HG02970 (cell line): Measurements from ENCODE around the gene ANK3.

Experiments used
- ATAC-seq: cut with Tn5 transposase; IDR thresholded peaks from one replicate; pipeline ENCODE4 v1.9.1; 2021; ENCODE audit warnings: mild to moderate bottlenecking, moderate library complexity, moderate number of reproducible peaks; ENCODE audit not compliant: unreplicated experiment, low FRiP score

The ANK3 gene

GRCh38 chr10:60155099-60155877, 234.4 kb downstream of the ANK3 start:
- no peak for ATAC-seq

DNA sequence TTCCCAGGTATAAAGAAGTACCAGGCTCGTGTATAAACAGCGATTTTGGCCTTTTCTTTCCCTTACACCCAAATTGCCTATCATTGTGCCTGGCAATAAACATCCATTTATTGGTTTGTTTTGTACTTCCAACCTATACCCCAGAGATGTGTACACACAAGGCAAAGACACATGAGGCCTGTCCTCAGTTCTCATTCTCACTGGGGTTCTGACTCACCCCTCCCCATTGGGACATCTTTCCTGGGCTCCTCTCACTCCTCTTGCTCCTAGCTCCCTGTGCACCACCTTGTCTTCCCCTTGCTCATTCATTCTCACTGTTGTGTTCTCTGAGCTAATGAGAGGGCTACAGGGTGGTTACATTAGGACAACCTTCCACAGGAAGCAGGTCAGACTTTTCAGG, 240.7 kb downstream of the ANK3 start:
- no peak for ATAC-seq

- ATAC-seq: no peak
Measured at GRCh38 chr10:60148266-60148840, 241.3 kb downstream of the ANK3 start.

DNA sequence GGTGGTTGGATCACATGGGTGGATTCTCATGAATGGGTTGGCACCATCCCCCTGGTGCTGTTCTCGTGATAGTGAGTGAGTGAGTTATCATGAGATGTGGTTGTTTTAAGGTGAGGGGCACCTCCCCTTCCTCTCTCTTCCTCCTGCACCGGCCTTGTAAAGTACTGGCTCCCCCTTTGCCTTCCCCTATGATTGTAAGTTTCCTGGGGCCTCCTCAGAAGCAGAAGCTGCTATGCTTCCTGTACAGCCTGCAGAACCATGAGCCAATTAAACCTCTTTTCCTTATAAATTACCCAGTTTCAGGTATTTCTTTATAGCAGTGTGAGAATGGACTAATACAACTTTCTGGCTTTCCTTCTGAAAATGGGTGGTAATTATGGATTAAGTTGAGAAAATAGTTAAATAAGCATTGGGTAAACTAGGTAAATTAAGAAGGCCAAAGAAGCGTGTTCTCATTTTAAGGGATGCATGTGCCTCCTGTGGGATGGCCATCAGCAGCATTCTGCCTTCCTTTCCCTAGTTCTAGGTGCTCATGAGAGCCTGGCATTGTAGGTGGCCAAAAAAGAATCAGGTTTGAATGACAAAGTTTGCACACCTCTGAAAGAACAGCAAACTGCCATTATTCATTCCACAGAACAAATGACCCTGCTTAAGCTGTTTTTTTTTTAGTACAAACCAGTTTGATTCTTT, 242.0 kb downstream of the ANK3 start:
- no peak for ATAC-seq

DNA sequence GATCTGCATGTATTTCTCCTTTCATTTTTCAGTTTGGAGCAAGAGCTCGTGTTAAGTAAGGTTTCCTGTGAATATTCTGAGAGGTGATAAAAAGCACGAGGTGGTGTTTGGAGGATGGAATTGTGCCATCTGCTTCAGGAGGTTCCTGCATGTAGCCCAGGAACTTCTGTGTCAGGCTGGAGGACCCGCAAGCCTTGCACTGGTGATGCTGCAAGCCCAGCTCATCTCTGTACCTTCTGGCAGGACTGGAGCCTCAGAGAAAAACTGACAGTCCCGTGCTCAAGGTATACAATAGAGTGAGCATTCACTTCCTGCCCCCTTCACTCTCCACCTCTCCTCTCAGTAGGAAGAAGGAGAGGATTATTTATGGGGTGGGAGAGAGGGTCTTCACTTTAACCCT, 242.7 kb downstream of the ANK3 start:
- ATAC-seq: no peak

- ATAC-seq: no peak
Measured at GRCh38 chr10:60144099-60144498, 245.6 kb downstream of the ANK3 start.

DNA sequence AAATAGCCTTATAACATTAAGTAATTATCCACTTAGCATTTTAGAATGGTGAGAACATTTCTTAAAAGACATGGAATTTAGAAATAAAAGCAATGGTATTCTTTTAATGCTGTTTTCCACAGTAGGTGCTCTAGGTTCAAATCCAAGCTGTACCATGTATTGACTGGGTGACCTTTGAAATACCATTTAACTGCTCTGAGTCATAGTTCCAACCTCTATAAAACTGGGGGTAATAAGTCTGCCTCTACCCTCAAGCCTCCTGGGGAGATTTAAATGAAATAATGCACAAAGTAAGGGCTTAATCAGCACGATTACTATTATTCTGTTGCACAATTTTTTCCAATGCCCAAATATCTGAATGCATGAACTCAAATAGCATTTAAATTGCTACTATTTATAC, 246.9 kb downstream of the ANK3 start:
- ATAC-seq: no peak

DNA sequence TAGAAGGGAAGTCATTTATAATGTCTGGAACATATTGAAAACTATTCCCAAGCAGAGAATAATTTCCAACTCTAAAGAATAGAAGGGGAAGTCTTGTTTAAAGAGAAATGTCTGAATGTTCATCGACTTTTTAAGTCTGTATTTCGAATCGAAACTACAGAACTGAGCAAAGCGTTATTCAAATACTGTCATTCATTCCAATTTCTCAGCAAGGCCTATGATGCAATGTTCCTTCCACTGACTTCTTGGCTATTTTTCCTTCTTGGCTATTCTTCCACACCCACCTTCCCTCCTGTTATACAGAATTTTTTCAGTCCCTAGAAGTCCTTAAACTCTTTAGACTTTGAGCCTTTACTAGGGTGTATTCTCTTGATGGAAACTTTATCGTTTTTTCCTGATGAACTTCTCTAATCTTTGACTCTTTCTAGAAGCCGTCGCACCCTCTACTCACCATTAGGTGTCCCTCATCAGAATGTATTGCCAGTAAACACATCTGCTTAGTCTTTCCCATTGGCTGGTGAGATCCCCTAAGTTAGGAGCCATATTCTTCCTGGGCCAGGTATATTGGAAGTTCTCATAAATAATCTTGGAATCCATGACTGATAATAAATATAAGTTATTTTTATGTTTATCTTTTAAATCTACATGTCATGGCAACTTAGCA, 247.6 kb downstream of the ANK3 start:
- ATAC-seq: no peak

DNA sequence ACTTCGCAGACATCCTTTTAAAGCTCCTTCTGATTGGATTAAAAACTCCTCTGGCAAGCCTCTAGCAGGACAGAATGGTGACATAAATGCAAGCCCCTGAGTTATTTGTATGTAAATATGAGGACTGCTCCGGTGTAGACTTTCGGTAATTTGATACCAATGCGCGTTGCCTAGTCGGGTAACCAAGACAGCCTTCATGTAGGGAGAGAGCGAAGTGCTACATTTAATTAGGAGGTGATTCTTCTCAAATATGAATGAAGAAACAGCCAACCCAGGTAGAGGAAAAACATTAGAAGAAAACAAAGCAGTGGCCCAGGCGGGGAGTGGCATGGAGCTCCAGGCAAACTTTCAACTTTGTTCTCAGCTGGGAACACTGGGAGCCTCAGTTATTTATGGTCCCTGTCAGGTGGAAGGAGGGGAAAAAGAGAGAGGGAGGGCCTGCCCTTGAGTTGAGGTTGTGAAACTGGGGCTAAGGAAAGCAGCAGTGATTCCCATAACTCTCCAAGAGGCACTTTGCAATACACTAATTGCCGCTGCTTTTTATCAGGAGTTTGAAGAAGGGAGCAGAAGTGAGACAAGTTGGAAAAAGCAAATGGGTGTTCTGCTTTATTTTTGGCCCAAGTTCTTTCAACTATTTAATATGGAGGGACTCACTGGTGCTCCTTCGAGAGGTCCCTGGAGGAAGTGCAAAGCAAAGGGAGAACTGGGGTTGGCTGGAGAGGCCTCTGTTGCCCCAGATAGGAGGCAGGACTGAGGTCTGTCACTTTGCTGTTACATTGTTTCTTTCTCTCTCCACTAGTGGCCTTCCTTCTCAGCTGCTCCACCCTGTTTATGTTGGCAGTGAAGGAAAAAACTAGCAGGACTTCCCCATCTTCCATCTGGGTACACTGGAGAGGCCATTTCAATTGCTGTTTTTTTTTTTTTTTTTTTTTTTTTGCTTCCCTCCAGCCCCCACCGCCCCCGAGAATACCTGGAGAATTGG, 248.7 kb downstream of the ANK3 start:
- no peak for ATAC-seq

DNA sequence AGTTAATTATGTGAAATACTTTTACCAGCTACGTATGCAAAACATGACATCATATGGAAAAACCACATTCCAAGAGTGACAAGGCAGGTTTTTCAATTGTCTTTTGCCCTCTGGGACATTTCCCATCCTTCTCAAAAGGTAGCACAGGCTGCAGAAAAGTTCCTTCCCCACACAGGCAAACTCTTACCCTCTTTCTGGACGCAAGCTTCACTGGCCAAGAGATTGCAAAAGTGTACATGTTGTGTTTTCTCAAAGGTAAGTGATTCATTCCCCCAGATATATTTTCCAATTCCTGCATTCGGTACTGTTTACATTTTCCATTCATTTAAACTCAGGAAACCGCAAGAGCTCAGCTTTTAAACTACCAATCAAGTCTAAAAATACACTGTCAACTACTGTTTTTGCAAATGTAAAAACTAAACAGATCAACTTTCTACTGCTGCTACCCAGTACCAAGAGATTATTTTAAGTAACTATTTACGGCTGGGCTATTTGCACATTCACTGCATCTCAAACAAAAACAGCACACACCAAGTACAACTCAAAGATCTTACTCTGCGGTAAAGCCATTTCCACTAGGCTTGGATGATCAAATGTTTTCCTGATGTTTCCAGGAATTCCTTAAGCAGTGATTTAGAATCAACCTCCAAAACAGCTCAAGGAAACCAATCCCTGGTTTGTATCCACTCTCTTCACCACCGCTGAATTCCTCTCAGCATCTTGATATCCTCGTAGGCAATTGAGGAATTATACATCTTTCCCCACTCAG, 249.7 kb downstream of the ANK3 start:
- ATAC-seq: no peak

GRCh38 chr10:60139290-60139689, 250.4 kb downstream of the ANK3 start:
- ATAC-seq: no peak

DNA sequence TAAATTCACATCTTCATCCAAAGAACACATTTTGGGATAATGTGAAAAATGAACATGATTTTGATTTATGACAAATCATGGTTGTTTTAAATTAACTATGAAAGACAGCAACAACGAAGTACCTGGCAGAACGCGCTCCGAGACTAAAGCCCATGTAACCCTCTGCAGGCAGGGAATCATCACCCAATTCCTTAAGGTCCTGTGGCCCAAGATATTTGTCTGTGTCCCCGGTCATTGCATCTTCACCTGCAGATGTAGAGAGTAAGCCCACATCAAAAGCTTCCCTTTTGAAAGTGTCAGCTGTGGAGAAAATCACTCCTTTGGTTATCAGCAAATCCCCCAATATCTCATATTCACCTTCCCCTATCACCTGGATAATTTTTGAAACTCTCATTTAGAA, 250.8 kb downstream of the ANK3 start:
- ATAC-seq: no peak

DNA sequence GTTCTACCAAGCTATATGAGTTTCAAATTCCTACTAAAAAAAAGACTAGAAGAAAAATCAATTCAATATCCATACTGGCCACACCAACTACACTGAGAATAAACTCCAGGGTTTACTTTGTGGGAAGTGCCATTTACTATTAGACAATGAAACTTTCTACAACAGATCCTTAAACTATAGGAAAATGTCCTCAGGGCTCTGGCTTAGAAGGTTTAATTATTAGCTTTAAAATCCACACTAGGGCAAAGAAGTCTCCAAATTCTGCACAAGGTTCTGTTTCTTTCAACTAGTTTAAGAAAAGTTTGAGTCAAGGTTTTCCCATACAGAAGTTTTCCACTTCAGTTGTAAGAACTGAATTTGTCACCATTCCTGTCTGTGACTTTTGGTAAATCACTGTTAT, 251.6 kb downstream of the ANK3 start:
- ATAC-seq: no peak

DNA sequence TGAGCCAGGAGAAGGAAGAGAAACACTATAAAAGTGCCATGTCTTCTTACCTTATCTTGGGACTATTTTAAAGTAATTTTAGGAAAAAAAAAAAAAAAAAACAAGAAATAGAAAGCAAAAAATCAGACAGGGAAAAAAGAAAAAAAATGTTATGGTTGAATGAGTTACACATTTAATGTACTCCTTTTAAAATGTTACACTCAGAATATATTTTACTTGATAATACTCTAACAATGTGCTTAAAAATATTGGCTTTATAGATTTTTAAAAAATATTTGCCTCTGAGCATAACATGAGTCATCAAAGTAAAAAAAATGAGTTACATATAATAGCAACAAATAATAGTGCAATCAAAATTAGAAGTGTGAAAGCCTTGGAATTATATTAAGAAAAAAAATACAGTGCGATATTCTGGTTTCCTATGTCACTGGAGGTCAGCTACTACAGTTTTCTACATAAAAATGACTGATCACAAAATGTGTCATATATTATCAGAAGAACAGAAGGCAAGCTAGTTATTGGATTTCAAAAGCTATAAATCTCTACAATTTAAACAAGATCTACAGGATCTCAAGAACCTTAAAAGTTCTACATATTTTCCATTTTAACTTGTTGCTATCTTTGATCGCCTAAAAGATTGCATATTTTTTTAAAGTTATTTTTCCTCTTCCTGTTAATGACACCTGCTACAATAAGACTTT, 252.2 kb downstream of the ANK3 start:
- ATAC-seq: no peak

GRCh38 chr10:60135020-60135419, 254.7 kb downstream of the ANK3 start:
- ATAC-seq: no peak

GRCh38 chr10:60134548-60134947, 255.1 kb downstream of the ANK3 start:
- no peak for ATAC-seq

DNA sequence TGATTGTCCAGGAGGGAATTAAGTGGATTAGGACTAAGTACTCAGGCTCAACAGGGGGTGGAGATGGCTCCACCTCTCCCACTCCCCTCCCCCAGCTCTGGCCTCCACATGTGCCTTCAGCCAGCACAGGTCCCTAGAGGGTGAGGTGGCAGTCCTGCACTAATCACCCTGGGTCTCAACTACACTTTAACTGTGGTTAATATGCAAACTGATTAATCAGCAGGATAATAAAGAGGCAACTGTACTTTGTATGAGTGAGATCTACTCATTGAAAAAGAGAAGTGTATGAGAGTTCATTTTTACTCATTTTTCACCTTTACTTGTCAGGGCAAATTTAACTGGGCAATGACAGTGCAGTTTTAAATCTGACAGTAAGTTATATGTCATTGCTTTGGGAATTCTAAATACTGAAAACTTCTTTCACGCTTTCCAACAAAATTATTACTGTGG, 259.5 kb downstream of the ANK3 start:
- no peak for ATAC-seq

GRCh38 chr10:60125895-60126294, 263.8 kb downstream of the ANK3 start:
- no peak for ATAC-seq

GRCh38 chr10:60124536-60124935, 265.1 kb downstream of the ANK3 start:
- ATAC-seq: no peak
